ENCODE measurements around the gene LCK.
A peak's percentile ranks its signal among the peaks of the same experiment; 100 is the strongest.

LCK gene

DNA sequence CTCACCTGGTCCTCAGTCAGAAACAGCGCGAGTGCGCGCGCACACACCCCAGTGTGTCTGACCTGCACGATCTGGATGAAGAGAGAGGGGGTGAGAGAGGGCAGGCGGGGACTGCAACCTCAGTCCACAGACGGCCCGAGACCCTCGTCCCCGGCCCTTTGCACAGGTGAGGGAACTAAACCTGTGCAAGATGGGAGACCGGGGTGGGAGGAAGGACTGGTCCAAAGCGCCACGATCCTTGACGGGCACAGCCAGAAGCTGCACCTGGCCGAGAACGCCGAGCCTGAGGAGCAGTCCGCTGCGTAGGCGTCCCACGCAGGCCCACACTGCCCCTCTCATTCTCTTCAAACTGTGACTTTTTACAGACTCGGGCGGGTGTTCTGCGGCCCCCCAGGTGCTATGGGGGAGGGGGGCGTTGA lies 46.1 kb upstream of the LCK start:
- CTCF ChIA-PET: interaction anchor here (0.6 to 0.7 kb wide), 2 partner anchors 10 to 116 kb away, joined by 3 to 4 read pairs; no protein-coding TSS in a partner anchor
- no peaks in the 10 kb centered on the region for H3K9me3 ChIP-seq (ENCODE audit: control insufficient read depth, insufficient read depth, low read depth, low read length)
- TF ChIP-seq ZNF792 (tag by site-specific recombination; IDR thresholded peaks at IDR 0.05): no peak
- peaks cover 4% of the 10 kb centered on the region for H3K4me1 ChIP-seq (ENCODE audit: control insufficient read depth, insufficient read depth, low read length)
- peaks cover 0 to 40% of the 10 kb centered on the region in 2 experiments; a peak in 1 of 3 replicates for H3K36me3 ChIP-seq (ENCODE audit: control insufficient read depth in 2 of 2, insufficient read depth in 1 of 2, low read length in 2 of 2)
- peak overlapping the region; percentile 73 for H3K4me3 ChIP-seq (ENCODE audit: low read depth, low read length)
- no peak overlapping the region for H3K27ac ChIP-seq (ENCODE audit: extremely low read depth, low read depth, low read length)
- POLR2A ChIA-PET: interaction anchor here (0.6 to 3.0 kb wide), 6 partner anchors 25 to 204 kb away, joined by 3 to 12 read pairs (median 7); partner anchors contain the start of genes KHDRBS1, KPNA6, MARCKSL1 and TMEM39B

DNA sequence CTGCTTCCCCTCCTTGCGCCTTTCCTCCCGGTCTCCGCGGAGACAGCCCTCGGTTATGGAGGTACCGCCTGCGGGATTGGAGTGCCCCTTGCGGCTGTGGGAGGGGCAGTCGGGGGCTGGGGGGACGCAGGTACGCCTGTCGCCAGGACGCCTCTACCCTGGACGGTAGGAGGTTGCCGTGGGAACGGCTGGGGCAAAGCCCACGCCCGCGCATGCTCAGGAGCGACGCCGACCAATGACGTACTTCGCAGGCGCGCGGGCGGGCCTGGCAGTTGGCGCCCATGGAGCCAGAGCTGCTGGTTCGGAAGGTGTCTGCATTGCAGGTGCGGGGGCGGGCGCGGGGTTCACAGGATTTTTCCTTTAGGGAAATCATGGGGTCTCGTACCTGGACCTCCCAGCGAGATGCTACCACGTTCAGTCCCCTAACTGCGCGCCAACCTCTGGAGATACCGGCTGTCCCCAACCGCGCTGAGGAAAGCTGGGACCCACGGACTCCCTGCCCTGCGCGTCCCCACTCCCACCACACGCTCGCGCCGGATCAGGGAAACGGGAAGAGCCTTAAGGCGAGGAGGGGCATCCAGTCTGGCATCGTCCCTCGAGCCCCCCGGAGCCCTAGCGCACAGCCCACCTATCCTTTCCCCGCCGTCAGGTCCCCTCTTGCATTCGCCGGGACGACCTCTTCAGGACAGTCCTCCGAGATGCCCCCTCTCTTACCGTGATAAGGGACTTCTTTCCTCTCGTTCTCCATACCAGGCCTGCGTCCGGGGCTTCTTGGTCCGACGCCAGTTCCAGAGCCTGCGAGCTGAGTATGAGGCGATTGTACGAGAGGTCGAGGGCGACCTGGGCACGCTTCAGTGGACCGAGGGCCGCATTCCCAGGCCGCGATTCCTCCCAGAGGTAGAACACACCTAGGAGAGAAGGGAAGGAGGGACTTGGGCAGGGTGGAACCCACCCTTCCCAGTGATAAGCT lies 45.4 kb upstream of the LCK start, which contains the start of gene IQCC:
TSS of gene IQCC (plus strand) at position 271 of the 970 bp plus-strand sequence. CDS start at position 282, 11 bp downstream.
- ChIA-PET POLR2A (interaction anchor here (0.6 to 3.0 kb wide), 11 partner anchors 10 to 203 kb away, joined by 3 to 12 read pairs (median 4); partner anchors contain the start of genes BSDC1, KHDRBS1, KPNA6 and MARCKSL1), CTCF (interaction anchor here (0.5 to 1.0 kb wide), 5 partner anchors 10 to 370 kb away, joined by 3 to 5 read pairs (median 4); no protein-coding TSS in a partner anchor)
- Histone ChIP-seq H3K4me3 (ENCODE audit: low read depth, low read length) (peak within 1 kb of the TSS; percentile 73), H3K9me3 (ENCODE audit: control insufficient read depth, insufficient read depth, low read depth, low read length) (no peaks in the 10 kb centered on the region), H3K27ac (ENCODE audit: extremely low read depth, low read depth, low read length) (peak within 1 kb of the TSS; percentile 48; the same call in 1 of the 2 replicates), H3K4me1 (ENCODE audit: control insufficient read depth, insufficient read depth, low read length) (peaks cover 4% of the 10 kb centered on the region), H3K36me3 (ENCODE audit: control insufficient read depth in 2 of 2, insufficient read depth in 1 of 2, low read length in 2 of 2) (peaks cover 0 to 40% of the 10 kb centered on the region in 2 experiments; a peak in 1 of 3 replicates)
- TF ChIP-seq KLF10 (tag by site-specific recombination; IDR thresholded peaks at IDR 0.05) (no peak), ZFP41 (tag by site-specific recombination; IDR thresholded peaks at IDR 0.05; ENCODE audit: borderline replicate concordance) (no peak), ZNF221 (tag by site-specific recombination; IDR thresholded peaks at IDR 0.05; ENCODE audit: borderline replicate concordance) (no peak), ZNF138 (tag by site-specific recombination; IDR thresholded peaks at IDR 0.05; ENCODE audit: borderline replicate concordance) (no peak), KLF7 (tag by site-specific recombination; IDR thresholded peaks at IDR 0.05; ENCODE audit: borderline replicate concordance) (0 out of 2 replicates have a peak, but pooled peaks have one; percentile 27), ZNF133 (tag by site-specific recombination; IDR thresholded peaks at IDR 0.05) (no peak), ZNF324 (tag by site-specific recombination; IDR thresholded peaks at IDR 0.05) (no peak), TCF7L2 (IDR thresholded peaks at IDR 0.05; ENCODE audit: borderline replicate concordance, low read depth, low read length) (no peak), ZNF473 (tag by site-specific recombination; IDR thresholded peaks at IDR 0.05) (no peak), IKZF3 (tag by site-specific recombination; IDR thresholded peaks at IDR 0.05) (no peak), RBAK (tag by site-specific recombination; IDR thresholded peaks at IDR 0.05) (no peak), ZNF114 (tag by site-specific recombination; IDR thresholded peaks at IDR 0.05) (no peak), ZNF37A (tag by site-specific recombination; IDR thresholded peaks at IDR 0.05) (no peak), OSR2 (tag by site-specific recombination; IDR thresholded peaks at IDR 0.05) (peak; percentile 13; the same call in 1 of the 2 replicates), ZNF530 (tag by site-specific recombination; IDR thresholded peaks at IDR 0.05; ENCODE audit: low read depth) (no peak), ZNF366 (tag by site-specific recombination; conservative IDR thresholded peaks at IDR 0.05) (no peak), ZNF175 (tag by site-specific recombination; IDR thresholded peaks at IDR 0.05) (no peak), ZNF449 (tag by site-specific recombination; IDR thresholded peaks at IDR 0.05) (peak; percentile 40; the same call in 1 of the 2 replicates), KLF9 (tag by site-specific recombination; IDR thresholded peaks at IDR 0.05; ENCODE audit: low read depth) (0 out of 2 replicates have a peak, but pooled peaks have one; percentile 35)
- TF ChIP-seq, protein P1, sequence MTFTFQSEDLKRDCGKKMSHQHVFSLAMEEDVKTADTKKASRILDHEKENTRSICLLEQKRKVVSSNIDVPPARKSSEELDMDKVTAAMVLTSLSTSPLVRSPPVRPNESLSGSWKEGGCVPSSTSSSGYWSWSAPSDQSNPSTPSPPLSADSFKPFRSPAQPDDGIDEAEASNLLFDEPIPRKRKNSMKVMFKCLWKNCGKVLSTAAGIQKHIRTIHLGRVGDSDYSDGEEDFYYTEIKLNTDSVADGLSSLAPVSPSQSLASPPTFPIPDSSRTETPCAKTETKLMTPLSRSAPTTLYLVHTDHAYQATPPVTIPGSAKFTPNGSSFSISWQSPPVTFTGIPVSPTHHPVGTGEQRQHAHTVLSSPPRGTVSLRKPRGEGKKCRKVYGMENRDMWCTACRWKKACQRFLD (tag by site-specific recombination; IDR thresholded peaks at IDR 0.05): no peak
- TF ChIP-seq, protein P2, sequence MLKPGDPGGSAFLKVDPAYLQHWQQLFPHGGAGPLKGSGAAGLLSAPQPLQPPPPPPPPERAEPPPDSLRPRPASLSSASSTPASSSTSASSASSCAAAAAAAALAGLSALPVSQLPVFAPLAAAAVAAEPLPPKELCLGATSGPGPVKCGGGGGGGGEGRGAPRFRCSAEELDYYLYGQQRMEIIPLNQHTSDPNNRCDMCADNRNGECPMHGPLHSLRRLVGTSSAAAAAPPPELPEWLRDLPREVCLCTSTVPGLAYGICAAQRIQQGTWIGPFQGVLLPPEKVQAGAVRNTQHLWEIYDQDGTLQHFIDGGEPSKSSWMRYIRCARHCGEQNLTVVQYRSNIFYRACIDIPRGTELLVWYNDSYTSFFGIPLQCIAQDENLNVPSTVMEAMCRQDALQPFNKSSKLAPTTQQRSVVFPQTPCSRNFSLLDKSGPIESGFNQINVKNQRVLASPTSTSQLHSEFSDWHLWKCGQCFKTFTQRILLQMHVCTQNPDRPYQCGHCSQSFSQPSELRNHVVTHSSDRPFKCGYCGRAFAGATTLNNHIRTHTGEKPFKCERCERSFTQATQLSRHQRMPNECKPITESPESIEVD (tag by site-specific recombination; IDR thresholded peaks at IDR 0.05): no peak
- TF ChIP-seq, protein P3, sequence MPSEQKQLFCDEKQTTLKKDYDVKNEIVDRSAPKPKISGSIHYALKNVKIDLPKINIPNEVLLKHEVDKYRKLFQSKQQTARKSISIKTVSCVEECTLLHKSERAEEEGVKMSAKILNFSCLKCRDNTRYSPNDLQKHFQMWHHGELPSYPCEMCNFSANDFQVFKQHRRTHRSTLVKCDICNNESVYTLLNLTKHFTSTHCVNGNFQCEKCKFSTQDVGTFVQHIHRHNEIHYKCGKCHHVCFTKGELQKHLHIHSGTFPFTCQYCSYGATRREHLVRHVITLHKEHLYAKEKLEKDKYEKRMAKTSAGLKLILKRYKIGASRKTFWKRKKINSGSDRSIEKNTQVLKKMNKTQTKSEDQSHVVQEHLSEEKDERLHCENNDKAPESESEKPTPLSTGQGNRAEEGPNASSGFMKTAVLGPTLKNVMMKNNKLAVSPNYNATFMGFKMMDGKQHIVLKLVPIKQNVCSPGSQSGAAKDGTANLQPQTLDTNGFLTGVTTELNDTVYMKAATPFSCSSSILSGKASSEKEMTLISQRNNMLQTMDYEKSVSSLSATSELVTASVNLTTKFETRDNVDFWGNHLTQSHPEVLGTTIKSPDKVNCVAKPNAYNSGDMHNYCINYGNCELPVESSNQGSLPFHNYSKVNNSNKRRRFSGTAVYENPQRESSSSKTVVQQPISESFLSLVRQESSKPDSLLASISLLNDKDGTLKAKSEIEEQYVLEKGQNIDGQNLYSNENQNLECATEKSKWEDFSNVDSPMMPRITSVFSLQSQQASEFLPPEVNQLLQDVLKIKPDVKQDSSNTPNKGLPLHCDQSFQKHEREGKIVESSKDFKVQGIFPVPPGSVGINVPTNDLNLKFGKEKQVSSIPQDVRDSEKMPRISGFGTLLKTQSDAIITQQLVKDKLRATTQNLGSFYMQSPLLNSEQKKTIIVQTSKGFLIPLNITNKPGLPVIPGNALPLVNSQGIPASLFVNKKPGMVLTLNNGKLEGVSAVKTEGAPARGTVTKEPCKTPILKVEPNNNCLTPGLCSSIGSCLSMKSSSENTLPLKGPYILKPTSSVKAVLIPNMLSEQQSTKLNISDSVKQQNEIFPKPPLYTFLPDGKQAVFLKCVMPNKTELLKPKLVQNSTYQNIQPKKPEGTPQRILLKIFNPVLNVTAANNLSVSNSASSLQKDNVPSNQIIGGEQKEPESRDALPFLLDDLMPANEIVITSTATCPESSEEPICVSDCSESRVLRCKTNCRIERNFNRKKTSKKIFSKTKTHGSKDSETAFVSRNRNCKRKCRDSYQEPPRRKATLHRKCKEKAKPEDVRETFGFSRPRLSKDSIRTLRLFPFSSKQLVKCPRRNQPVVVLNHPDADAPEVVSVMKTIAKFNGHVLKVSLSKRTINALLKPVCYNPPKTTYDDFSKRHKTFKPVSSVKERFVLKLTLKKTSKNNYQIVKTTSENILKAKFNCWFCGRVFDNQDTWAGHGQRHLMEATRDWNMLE (tag by site-specific recombination; conservative IDR thresholded peaks at IDR 0.05; ENCODE audit: low read depth): no peak
